OCI-LY3 (cell line): Measurements from ENCODE around the gene DNMT3A.

Experiments
- H2AFZ ChIP-seq: fragments of 200-600, 300-600 bp; shearing (Covaris generic); 2 replicates; pipeline ENCODE4 v1.6.0; 2014; ENCODE audit warnings: antibody characterized with exemption, low read depth, low read length
- H3K27ac ChIP-seq: fragments of 200-600, 300-600 bp; sonication (generic); 2 replicates; pipeline ENCODE4 v1.5.1; 2014; ENCODE audit warnings: mild to moderate bottlenecking, low read length, moderate library complexity, mixed read lengths
- H3K27me3 ChIP-seq: fragments of 200-600, 300-600 bp; sonication (generic); 2 replicates; pipeline ENCODE4 v1.6.1; 2014; ENCODE audit warnings: low read depth, low read length, mixed read lengths
- H3K36me3 ChIP-seq: fragments of 200-600, 300-600 bp; sonication (generic); replicated peaks from 2 replicates; pipeline ENCODE3; 2014; ENCODE audit warnings: low read depth, low read length, mixed read lengths
- H3K4me1 ChIP-seq: fragments of 300-600, 200-600 bp; sonication (generic); 2 replicates; pipeline ENCODE4 v1.6.1; 2014; ENCODE audit warnings: low read length, mixed read lengths
- H3K4me2 ChIP-seq: fragments of 200-600, 300-600 bp; sonication (generic); 2 replicates; pipeline ENCODE4 v1.6.1; 2014; ENCODE audit warnings: low read length, mixed read lengths
- H3K4me3 ChIP-seq: fragments of 300-600, 200-600 bp; sonication (generic); 2 replicates; pipeline ENCODE4 v1.5.1; 2014; ENCODE audit warnings: antibody characterized with exemption, mild to moderate bottlenecking, low read length, moderate library complexity
- H3K79me2 ChIP-seq: fragments of 300-600, 200-600 bp; shearing (Covaris generic); 2 replicates; pipeline ENCODE4 v1.6.1; 2014; ENCODE audit warnings: mild to moderate bottlenecking, low read length, mixed read lengths
- H3K9ac ChIP-seq: fragments of 300-600, 200-600 bp; shearing (Covaris generic); 2 replicates; pipeline ENCODE4 v1.6.0; 2014; ENCODE audit warnings: mild to moderate bottlenecking, low read length, moderate library complexity
- H3K9me3 ChIP-seq: fragments of 200-600, 300-600 bp; shearing (Covaris generic); 2 replicates; pipeline ENCODE4 v1.6.1; 2014; ENCODE audit warnings: low read length, mixed read lengths; ENCODE audit not compliant: insufficient read depth
- H4K20me1 ChIP-seq: fragments of 200-600, 300-600 bp; sonication (generic); 2 replicates; pipeline ENCODE4 v1.6.1; 2016; ENCODE audit warnings: low read length, mixed read lengths; ENCODE audit not compliant: insufficient read depth
- CTCF ChIP-seq: fragments of 200-600, 300-600 bp; sonication (generic); IDR thresholded peaks from 2 replicates; pipeline ENCODE4 v1.5.1; 2014; ENCODE audit warnings: antibody characterized with exemption, low read length, low read depth
- EZH2phosphoT487 ChIP-seq: fragments of 200-600 bp; shearing (Covaris generic); IDR thresholded peaks from 2 replicates; pipeline ENCODE4 v1.6.1; 2018; ENCODE audit warnings: antibody characterized with exemption, mixed run types, low read depth

Gene DNMT3A

DNA sequence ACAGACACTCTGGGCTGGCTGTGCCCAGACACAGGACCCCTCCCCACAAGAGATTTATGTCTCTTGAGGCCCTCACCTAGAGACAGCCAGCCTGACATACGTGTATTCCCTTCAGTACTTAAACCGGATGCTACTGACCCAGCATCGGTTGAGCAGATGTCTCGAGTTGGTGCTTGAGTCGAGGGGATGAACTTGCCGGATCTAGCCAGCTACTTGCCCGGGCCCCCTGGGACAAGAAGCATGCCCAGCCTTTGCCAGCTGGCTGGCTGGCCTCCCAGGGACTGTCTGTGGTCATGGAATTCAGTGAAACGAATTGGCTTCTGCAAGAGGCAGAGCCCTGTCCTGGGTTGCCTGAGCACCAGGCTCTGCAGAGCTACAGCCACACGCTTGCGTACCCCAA, 36.0 kb downstream of the DNMT3A start:
- TF ChIP-seq CTCF, result no peak
- TF ChIP-seq EZH2phosphoT487, result no peak
- Histone ChIP-seq H3K4me1 (peaks cover 34% of the 10 kb centered on the region), H3K4me2 (no peak overlapping the region), H3K9me3 (no peaks in the 10 kb centered on the region), H2AFZ (no peak overlapping the region), H3K27me3 (peaks cover 58% of the 10 kb centered on the region), H3K4me3 (no peak overlapping the region), H3K27ac (no peak overlapping the region), H3K79me2 (no peaks in the 10 kb centered on the region), H3K36me3 (peaks cover 3% of the 10 kb centered on the region), H4K20me1 (peaks cover 78% of the 10 kb centered on the region), H3K9ac (no peak overlapping the region)

- peaks cover 35% of the 10 kb centered on the region for H3K4me1 ChIP-seq
Observed at GRCh38 chr2:25304826-25305596, 36.7 kb downstream of the DNMT3A start.

DNA sequence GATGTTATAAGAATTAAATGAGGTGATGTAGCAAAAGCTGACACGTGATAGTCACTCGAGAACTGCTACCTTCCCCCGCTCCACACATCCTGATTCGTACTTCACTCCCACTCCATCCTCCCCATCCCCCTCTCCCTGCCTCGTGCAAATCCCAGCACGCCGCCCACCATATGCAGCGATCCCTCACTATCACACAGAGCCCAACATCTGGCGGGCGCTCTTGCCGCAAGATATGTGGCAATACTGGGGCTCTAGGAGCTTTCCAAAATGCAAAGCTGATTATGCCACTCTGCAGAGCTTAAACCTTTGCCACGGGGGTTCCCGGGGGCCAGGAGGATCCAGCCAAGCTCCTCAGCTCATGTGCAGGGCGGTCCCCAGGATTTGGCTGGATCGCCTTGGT, 37.4 kb downstream of the DNMT3A start:
- TF ChIP-seq CTCF, result no peak
- TF ChIP-seq EZH2phosphoT487, result no peak
- peaks cover 65% of the 10 kb centered on the region for H3K27me3 ChIP-seq
- no peak overlapping the region for H3K9ac ChIP-seq
- H3K79me2 ChIP-seq, result no peaks in the 10 kb centered on the region
- H3K27ac ChIP-seq, result no peak overlapping the region
- no peak overlapping the region for H3K4me2 ChIP-seq
- no peak overlapping the region for H2AFZ ChIP-seq
- no peak overlapping the region for H3K4me3 ChIP-seq
- peaks cover 35% of the 10 kb centered on the region for H3K4me1 ChIP-seq
- peaks cover 7% of the 10 kb centered on the region for H3K36me3 ChIP-seq
- peaks cover 83% of the 10 kb centered on the region for H4K20me1 ChIP-seq
- H3K9me3 ChIP-seq, result no peaks in the 10 kb centered on the region

More at GRCh38 chr2:25304826-25305596, 36.7 kb downstream of the DNMT3A start:
- no peak overlapping the region for H3K9ac ChIP-seq
- no peak overlapping the region for H3K27ac ChIP-seq
- H2AFZ ChIP-seq, result no peak overlapping the region
- H3K36me3 ChIP-seq, result peaks cover 5% of the 10 kb centered on the region
- peaks cover 62% of the 10 kb centered on the region for H3K27me3 ChIP-seq
- TF ChIP-seq EZH2phosphoT487, result no peak
- no peak for TF ChIP-seq CTCF
- H3K79me2 ChIP-seq, result no peaks in the 10 kb centered on the region
- H4K20me1 ChIP-seq, result peaks cover 80% of the 10 kb centered on the region
- H3K4me2 ChIP-seq, result no peak overlapping the region
- H3K4me3 ChIP-seq, result no peak overlapping the region
- H3K9me3 ChIP-seq, result no peaks in the 10 kb centered on the region

DNA sequence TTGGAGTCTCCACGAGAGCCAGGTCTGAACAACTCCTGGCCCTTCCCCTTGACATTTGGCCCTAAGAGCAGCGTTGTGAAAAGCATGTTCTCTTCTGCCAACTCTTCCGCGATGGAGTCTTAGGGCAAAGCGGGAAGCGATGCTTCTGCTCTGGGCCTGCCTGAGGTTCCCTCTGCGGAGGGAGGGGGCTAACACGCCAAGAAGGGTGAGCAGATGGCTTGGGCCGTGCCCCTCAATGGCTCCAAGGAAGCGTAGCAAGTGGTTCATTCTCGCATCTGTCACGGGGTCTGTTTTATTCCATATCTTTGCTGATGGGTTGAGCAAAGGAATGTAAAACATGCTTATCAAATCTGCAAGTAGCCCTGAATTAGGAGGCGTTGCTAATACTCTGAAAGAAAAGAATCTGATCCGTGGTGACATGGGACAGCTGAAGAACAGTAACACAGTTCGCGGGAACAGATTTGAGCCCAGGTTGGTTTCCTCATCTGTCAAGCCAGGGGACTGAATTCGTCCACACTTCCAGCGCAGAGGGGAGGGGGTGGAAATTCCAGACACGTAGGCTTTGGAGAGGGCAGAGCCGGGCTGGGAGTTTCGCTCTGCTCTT, 38.0 kb downstream of the DNMT3A start:
- no peaks in the 10 kb centered on the region for H3K79me2 ChIP-seq
- H3K4me2 ChIP-seq, result no peak overlapping the region

More for the DNA sequence above, 38.0 kb downstream of the DNMT3A start:
- TF ChIP-seq CTCF, result no peak
- Histone ChIP-seq H3K27ac (no peak overlapping the region), H2AFZ (no peak overlapping the region), H3K9me3 (no peaks in the 10 kb centered on the region), H3K9ac (no peak overlapping the region), H4K20me1 (peaks cover 83% of the 10 kb centered on the region), H3K27me3 (peaks cover 71% of the 10 kb centered on the region), H3K4me3 (no peak overlapping the region), H3K4me1 (peaks cover 35% of the 10 kb centered on the region), H3K36me3 (peaks cover 7% of the 10 kb centered on the region)
